HepG2 (cell line): ENCODE measurements around the gene B3GALT6. TPM values are rescaled to one million over a fixed set of nuclear protein-coding genes. Genes with fewer than 3 reads are reported as not detected.

Experiments
- ARNT ChIP-seq: fragments of 450-650 bp; IDR thresholded peaks from 2 replicates; pipeline ENCODE4 v1.6.1; 2017
- BCL3 ChIP-seq: sonication (generic); formaldehyde crosslinking; IDR thresholded peaks from 2 replicates; pipeline ENCODE4 v1.5.1; 2020; ENCODE audit warnings: mild to moderate bottlenecking, missing genetic modification reagents, moderate library complexity
- HMGXB4 ChIP-seq, 2 experiments: sonication (generic) in 1 of 2; formaldehyde crosslinking in 1 of 2; IDR thresholded peaks; 2 replicates each; pipeline versions ENCODE4 v1.4.0 to v1.6.1; 2018 to 2020; ENCODE audit warnings: missing genetic modification reagents in 2 of 2, borderline replicate concordance in 1 of 2, low read depth in 1 of 2, mild to moderate bottlenecking in 1 of 2, missing biosample characterization in 1 of 2
- HOXD1 ChIP-seq: sonication (generic); formaldehyde crosslinking; IDR thresholded peaks from 2 replicates; pipeline ENCODE4 v1.5.0; 2020; ENCODE audit warnings: missing genetic modification reagents
- IRF1 ChIP-seq: sonication (generic); formaldehyde crosslinking; IDR thresholded peaks from 2 replicates; pipeline ENCODE4 v1.4.0; 2020; ENCODE audit warnings: low read depth, mild to moderate bottlenecking, missing genetic modification reagents
- KDM4B ChIP-seq: sonication (generic); formaldehyde crosslinking; IDR thresholded peaks from 2 replicates; pipeline ENCODE4 v1.4.0; 2020; ENCODE audit warnings: missing genetic modification reagents
- KMT2A ChIP-seq: sonication (generic); formaldehyde crosslinking; IDR thresholded peaks from 2 replicates; pipeline ENCODE4 v1.4.0; 2020; ENCODE audit warnings: missing genetic modification reagents
- MAF1 ChIP-seq: sonication (generic); formaldehyde crosslinking; IDR thresholded peaks from 2 replicates; pipeline ENCODE4 v1.5.0; 2020; ENCODE audit warnings: missing genetic modification reagents, borderline replicate concordance
- MIER2 ChIP-seq: IDR thresholded peaks from 2 replicates; pipeline ENCODE4 v1.6.1; 2016; ENCODE audit warnings: missing biosample characterization, missing genetic modification reagents
- MYPOP ChIP-seq: sonication (generic); formaldehyde crosslinking; IDR thresholded peaks from 2 replicates; pipeline ENCODE4 v1.8.1; 2023; ENCODE audit warnings: mild to moderate bottlenecking, moderate library complexity, missing genetic modification reagents
- NONO ChIP-seq, 2 experiments: fragments of 450-650 bp in 1 of 2; sonication (generic) in 1 of 2; formaldehyde crosslinking in 1 of 2; IDR thresholded peaks in 1 of 2; conservative IDR thresholded peaks in 1 of 2; 2 replicates each; pipeline versions ENCODE4 v1.6.1 to v1.8.0; 2017 to 2022; ENCODE audit warnings: mild to moderate bottlenecking in 1 of 2, missing genetic modification reagents in 1 of 2, moderate library complexity in 1 of 2
- POLR2AphosphoS2 ChIP-seq: IDR thresholded peaks from 2 replicates; pipeline ENCODE4 v1.6.1; 2011; ENCODE audit warnings: low read depth, low read length, improper control_type of control experiment
- SALL1 ChIP-seq: sonication (generic); formaldehyde crosslinking; IDR thresholded peaks from 2 replicates; pipeline ENCODE4 v1.8.0; 2022; ENCODE audit warnings: mild to moderate bottlenecking, missing genetic modification reagents
- SMARCC2 ChIP-seq: fragments of 450-650 bp; IDR thresholded peaks from 2 replicates; pipeline ENCODE4 v1.6.1; 2017; ENCODE audit warnings: antibody characterized with exemption, mild to moderate bottlenecking
- TBP ChIP-seq: sonication (generic); formaldehyde crosslinking; IDR thresholded peaks from 2 replicates; pipeline ENCODE4 v1.5.0; 2020; ENCODE audit warnings: missing genetic modification reagents
- TMF1 ChIP-seq: sonication (generic); formaldehyde crosslinking; IDR thresholded peaks from 2 replicates; pipeline ENCODE4 v1.8.1; 2022; ENCODE audit warnings: low read depth, missing genetic modification reagents
- ZFX ChIP-seq: sonication (generic); formaldehyde crosslinking; IDR thresholded peaks from 2 replicates; pipeline ENCODE4 v1.4.0; 2020; ENCODE audit warnings: mild to moderate bottlenecking, low read depth, missing genetic modification reagents, moderate library complexity
- ZNF121 ChIP-seq: sonication (generic); formaldehyde crosslinking; IDR thresholded peaks from 2 replicates; pipeline ENCODE4 v1.5.0; 2020; ENCODE audit warnings: mild to moderate bottlenecking, missing genetic modification reagents
- ZNF274 ChIP-seq: sonication (generic); formaldehyde crosslinking; IDR thresholded peaks from 2 replicates; pipeline ENCODE4 v1.5.1; 2020; ENCODE audit warnings: mild to moderate bottlenecking, missing genetic modification reagents
- ZNF317 ChIP-seq: sonication (generic); formaldehyde crosslinking; IDR thresholded peaks from 2 replicates; pipeline ENCODE4 v1.5.0; 2020; ENCODE audit warnings: mild to moderate bottlenecking, missing genetic modification reagents
- ZNF382 ChIP-seq: sonication (generic); formaldehyde crosslinking; IDR thresholded peaks from 2 replicates; pipeline ENCODE4 v1.5.0; 2020; ENCODE audit warnings: missing genetic modification reagents, mild to moderate bottlenecking, borderline replicate concordance
- ZNF383 ChIP-seq: sonication (generic); formaldehyde crosslinking; IDR thresholded peaks from 2 replicates; pipeline ENCODE4 v1.4.0; 2020; ENCODE audit warnings: missing genetic modification reagents, mild to moderate bottlenecking, borderline replicate concordance
- ZNF678 ChIP-seq: sonication (generic); formaldehyde crosslinking; IDR thresholded peaks from 2 replicates; pipeline ENCODE4 v1.4.0; 2020; ENCODE audit warnings: mild to moderate bottlenecking, missing genetic modification reagents
- ZNF775 ChIP-seq: sonication (generic); formaldehyde crosslinking; IDR thresholded peaks from 2 replicates; pipeline ENCODE4 v1.4.0; 2020; ENCODE audit warnings: missing genetic modification reagents, mild to moderate bottlenecking, moderate library complexity, borderline replicate concordance
- ZNF776 ChIP-seq: sonication (generic); formaldehyde crosslinking; IDR thresholded peaks from 2 replicates; pipeline ENCODE4 v1.4.0; 2020; ENCODE audit warnings: mild to moderate bottlenecking, missing genetic modification reagents
- polyA plus RNA-seq, 8 experiments: library from polyadenylated mRNA; depleted of rRNA in 3 of 8; stranded (reverse) in 7 of 8; unstranded in 1 of 8; fragments of >200 nt; fragmentation: Illumina TruSeq in 4 of 8; extraction: Trizol in 4 of 8; gene quantifications; 2 replicates each; pipeline versions ENCODE4 v1.2.1 to v1.2.3, GENCODE V29; 2011 to 2016; ENCODE audit warnings: low read depth in 4 of 8, missing spikeins in 1 of 8, mixed read lengths in 1 of 8; ENCODE audit not compliant: insufficient read depth in 1 of 8
- total RNA-seq, 5 experiments: library from RNA; depleted of rRNA; stranded (reverse); fragments of >200 nt; fragmentation: Illumina TruSeq; extraction: Trizol; gene quantifications; 2 replicates each; pipeline ENCODE4 v1.2.3, GENCODE V29; 2016; ENCODE audit warnings: low read depth in 1 of 5

Gene B3GALT6
- total and polyA plus RNA-seq, 2 of the 13 experiments (the other 11 are each of a cell fraction or from before 2014, with no cell fraction given), result 3.9 to 14.2 TPM

- TF ChIP-seq MAF1 (0 out of 2 replicates have a peak, but pooled peaks have one; percentile 28), POLR2AphosphoS2 (no peak), MYPOP (CRISPR knock-in tag) (no peak; the same call in 1 of the 2 replicates), BCL3 (CRISPR knock-in tag) (peak; percentile 33; the same call in 1 of the 2 replicates), HOXD1 (CRISPR knock-in tag) (no peak), ZNF274 (CRISPR knock-in tag) (peak; percentile 82; the same call in 1 of the 2 replicates), ZNF678 (CRISPR knock-in tag) (0 out of 2 replicates have a peak, but pooled peaks have one; percentile 39), ARNT (no peak), ZNF382 (no peak), MIER2 (CRISPR knock-in tag) (no peak), HMGXB4 (CRISPR knock-in tag; IDR thresholded peaks at IDR 0.05; ENCODE audit: borderline replicate concordance in 1 of 2, low read depth in 1 of 2) (peak; percentile 60 to 71; a peak in 2 of 4 replicates), KDM4B (CRISPR knock-in tag) (0 out of 2 replicates have a peak, but pooled peaks have one; percentile 28), NONO (IDR thresholded peaks at IDR 0.05) (no peak), NONO (CRISPR knock-in tag; conservative IDR thresholded peaks at IDR 0.05) (peak; percentile 86), TMF1 (CRISPR knock-in tag) (peak; percentile 60; the same call in 1 of the 2 replicates), SALL1 (peak; percentile 74), SMARCC2 (no peak), TBP (CRISPR knock-in tag) (no peak), ZNF775 (no peak; the same call in 1 of the 2 replicates), ZFX (CRISPR knock-in tag) (peak; percentile 92), ZNF121 (CRISPR knock-in tag) (no peak; the same call in 1 of the 2 replicates), ZNF776 (CRISPR knock-in tag) (no peak; the same call in 1 of the 2 replicates), KMT2A (CRISPR knock-in tag) (peak; percentile 61; the same call in 1 of the 2 replicates), IRF1 (CRISPR knock-in tag) (no peak), ZNF383 (CRISPR knock-in tag) (0 out of 2 replicates have a peak, but pooled peaks have one; percentile 35), ZNF317 (CRISPR knock-in tag) (no peak; the same call in 1 of the 2 replicates)
Measured at GRCh38 chr1:1231400-1232207, 433 bp upstream of the B3GALT6 start, which contains the start of gene SDF4 (continued).
